ENCODE results near the gene PHKG2.
"Not testable (repeated sequence)": the region's sequence is repeated elsewhere in the genome, so short reads cannot be mapped to it uniquely, and the experiment has no call there.

PHKG2 gene, protein sequence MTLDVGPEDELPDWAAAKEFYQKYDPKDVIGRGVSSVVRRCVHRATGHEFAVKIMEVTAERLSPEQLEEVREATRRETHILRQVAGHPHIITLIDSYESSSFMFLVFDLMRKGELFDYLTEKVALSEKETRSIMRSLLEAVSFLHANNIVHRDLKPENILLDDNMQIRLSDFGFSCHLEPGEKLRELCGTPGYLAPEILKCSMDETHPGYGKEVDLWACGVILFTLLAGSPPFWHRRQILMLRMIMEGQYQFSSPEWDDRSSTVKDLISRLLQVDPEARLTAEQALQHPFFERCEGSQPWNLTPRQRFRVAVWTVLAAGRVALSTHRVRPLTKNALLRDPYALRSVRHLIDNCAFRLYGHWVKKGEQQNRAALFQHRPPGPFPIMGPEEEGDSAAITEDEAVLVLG

DNA sequence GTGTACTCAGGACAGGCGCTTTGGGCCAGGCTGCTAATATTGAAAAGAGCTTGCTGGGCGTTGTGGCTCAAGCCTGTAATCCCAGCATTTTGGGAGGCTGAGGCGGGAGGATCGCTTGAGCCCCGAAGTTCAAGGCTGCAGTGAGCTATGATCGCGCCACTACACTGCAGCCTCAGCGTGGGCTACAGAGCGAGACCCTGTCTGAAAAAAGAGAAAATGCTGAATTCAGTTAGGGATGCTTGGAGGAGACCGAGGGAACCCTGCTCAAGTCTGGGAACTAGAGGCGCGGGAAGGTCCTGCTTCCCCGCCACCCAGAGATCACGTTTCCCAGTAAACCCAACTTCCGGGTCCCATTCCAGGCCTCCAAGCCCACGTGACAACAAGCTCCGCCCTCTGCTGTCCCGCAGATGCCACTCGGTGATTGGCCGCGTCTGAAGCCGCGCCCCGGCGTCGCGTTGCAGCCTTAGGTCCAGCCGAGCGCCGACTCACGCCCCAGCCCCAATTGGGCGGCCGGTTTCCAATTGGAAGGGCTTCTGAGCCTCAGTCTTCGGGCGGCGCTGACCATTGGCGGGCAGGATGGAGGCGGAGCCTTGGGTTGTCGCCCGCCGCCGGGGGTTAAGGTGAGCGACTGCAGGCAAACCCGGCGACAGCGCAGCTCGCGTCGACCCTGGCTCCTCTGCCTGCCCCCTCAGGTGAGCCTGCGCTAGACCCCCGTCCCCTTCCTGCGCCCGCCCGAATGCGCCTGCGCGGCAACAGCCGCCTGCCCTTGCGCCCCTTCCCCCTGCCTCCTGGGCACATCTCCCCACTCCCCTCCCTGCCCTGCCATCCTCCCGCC lies at the start of gene PHKG2:
PHKG2 (plus strand) TSS at position 627 of the 835 bp plus-strand sequence. CDS start 396 bp downstream, outside the sequence.
- DNase-seq, result peak; percentile 100
- in situ Hi-C loops (cut with HindIII; ENCODE audit: low pct_ligation_motif_present, low pct_unique_long_range_greater_than_20kb, low sequenced_read_pairs), result no loop called here

DNA sequence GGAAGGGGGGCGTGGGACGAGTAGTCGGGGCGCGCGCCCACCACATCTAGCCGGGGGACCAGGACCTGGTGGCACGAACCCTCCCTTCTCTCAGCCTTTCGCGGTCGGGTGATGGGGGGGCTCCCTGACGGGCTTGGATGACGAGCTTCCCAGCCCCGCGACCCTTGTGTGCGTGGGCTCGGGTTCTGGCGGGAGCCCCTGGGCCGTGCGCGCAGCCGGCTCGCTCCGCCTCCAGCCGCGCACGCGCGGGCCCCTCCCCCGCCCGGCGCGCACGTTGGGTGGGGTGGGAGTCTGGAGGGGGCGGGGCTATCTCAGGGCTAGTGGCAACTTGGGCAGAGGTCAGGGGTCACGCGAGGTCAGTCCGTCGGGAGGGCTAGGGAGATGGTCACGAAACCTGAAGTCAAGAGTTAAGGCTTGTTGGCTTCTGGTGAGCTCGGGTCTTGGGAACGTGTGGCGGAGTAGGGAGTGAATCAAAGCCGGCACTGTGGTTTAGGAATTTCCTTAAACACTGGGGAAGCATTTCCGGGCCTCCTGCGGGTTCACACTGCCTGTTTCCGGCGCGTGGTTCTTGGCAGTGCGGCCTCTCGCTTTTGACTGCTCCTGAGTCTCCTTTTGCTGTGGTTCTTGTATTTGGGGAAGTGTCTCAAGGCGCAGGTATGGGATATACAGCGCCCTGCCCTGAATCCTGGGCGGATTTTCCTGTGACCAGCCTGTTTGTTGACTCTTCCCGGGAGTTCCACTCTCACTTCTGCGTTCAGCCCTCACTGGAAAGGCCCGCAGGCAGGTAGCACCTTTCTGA lies 49.2 kb upstream of the PHKG2 start, which contains the start of gene SRCAP:
SRCAP (plus strand) TSS at position 356 of the 799 bp plus-strand sequence. CDS start 1,654 bp downstream, outside the sequence.
- in situ Hi-C loops (cut with HindIII; ENCODE audit: low pct_ligation_motif_present, low pct_unique_long_range_greater_than_20kb, low sequenced_read_pairs), result no loop called here
- DNase-seq, result peak; percentile 85

DNA sequence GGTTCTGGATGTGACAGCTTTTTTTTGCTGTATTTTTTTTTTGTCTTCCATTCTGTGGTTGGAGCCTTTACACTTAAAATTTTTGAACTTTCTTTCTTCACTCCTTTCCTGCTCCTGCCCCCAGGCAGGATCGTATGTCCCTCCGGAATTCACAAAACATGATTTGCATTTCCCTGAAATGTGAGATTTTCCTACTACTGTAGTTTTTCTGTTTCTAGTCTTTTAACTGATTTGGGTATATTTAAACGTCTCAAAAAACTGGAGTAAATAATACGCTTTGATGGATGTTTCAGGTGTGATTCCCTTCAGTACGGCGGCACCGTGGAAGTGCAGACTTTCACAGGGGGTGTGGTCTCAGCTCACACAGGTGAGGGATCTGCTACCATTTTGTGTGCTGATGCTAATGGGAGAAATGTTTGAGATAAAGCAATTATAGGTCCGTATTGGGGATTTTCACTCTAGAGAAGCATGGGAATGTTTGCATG lies 48.6 kb upstream of the PHKG2 start:
- in situ Hi-C loops (cut with HindIII; ENCODE audit: low pct_ligation_motif_present, low pct_unique_long_range_greater_than_20kb, low sequenced_read_pairs), result no loop called here
- DNase-seq, result no peak

DNA sequence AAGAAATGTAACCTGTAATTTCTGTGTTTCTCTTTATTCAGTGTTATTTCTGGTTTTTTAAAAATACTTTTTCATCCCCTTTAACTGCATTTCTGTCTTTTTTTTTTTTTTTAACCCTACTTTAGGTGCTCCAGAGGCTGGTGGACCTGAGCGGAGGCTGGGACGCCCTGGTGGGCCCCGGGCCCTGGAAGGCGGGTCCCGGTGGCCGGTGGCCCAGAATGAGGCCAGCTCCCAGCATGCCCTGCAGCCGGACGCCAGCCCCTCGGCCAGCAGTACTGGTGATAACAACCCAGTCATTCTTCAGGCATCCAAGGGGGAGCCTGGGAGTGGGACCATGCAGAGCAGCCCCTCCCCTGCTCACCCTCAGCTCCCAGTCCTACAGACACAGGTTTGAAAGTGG lies 47.7 kb upstream of the PHKG2 start:
- in situ Hi-C loops (cut with HindIII; ENCODE audit: low pct_ligation_motif_present, low pct_unique_long_range_greater_than_20kb, low sequenced_read_pairs), result no loop called here
- no peak for DNase-seq

DNA sequence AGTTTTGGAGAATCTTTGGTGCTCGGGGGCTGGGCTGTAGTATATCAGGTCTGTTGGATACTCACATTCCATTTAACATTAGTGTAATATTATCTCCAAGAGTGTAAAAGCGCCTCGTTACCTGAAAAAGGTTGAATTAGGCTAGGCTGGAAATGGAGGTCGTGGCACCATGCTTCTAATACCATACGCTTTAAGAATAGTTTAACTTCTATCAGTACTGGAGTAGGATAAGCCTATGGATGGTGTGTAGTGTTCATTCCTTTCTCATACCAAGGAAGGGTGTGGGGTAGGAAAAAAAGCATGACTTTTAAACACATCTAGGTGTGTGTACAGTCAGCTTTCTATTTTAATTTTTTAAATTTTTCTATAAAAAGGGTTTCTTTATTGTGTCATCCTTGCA lies 47.3 kb upstream of the PHKG2 start:
- DNase-seq, result no peak
- in situ Hi-C loops (cut with HindIII; ENCODE audit: low pct_ligation_motif_present, low pct_unique_long_range_greater_than_20kb, low sequenced_read_pairs), result no loop called here

DNA sequence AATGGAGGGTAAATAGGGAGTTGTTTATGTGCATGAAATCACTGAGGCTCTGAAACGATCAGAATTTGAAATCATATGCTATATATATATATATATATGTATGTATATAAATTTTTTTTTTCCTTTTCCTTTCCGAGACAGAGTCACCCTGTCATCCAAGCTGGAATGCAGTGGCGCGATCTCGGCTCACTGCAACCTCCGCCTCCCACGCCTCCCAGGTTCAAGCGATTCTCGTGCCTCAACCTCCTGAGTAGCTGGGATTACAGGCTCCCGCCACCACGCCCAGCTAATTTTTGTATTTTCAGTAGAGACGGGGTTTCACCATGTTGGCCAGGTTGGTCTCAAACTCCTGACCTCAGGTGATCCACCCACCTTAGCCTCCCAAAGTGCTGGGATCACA lies 45.2 kb upstream of the PHKG2 start:
- in situ Hi-C loops (cut with HindIII; ENCODE audit: low pct_ligation_motif_present, low pct_unique_long_range_greater_than_20kb, low sequenced_read_pairs); DNase-seq: not testable (repeated sequence)

DNA sequence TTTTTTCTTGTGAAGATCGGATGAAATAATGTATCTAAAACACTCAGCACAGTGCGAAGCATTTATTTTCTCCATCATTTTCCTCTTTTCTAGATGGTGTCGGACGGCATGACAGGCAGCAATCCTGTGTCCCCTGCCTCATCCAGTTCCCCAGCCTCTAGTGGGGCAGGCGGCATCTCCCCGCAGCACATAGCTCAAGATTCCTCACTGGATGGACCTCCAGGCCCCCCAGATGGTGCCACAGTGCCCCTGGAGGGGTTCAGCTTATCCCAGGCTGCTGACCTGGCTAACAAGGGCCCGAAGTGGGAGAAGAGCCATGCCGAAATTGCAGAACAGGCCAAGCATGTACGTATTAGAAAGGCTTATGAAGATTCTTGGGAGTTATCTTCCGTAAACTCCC lies 44.3 kb upstream of the PHKG2 start:
- in situ Hi-C loops (cut with HindIII; ENCODE audit: low pct_ligation_motif_present, low pct_unique_long_range_greater_than_20kb, low sequenced_read_pairs), result no loop called here
- DNase-seq, result no peak

DNA sequence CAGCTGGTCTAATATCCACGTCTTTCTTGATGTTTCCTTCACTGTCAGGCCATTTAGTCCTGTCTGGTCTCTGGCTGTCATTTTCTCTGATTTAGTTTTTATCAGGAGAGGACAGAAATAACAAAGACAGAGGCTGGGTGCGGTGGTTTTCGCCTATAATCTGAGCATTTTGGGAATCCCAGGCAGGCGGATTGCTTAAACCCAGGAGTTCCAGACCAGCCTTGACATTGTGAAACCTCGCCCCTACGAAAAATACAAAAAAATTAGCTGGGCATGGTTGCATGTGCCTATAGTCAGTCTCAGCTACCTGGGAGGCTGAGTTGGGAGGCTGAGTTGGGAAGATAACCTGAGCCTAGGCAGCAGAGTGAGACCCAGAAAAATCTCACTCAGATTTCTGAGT lies 42.2 kb upstream of the PHKG2 start:
- in situ Hi-C loops (cut with HindIII; ENCODE audit: low pct_ligation_motif_present, low pct_unique_long_range_greater_than_20kb, low sequenced_read_pairs), result no loop called here
- no peak for DNase-seq

DNA sequence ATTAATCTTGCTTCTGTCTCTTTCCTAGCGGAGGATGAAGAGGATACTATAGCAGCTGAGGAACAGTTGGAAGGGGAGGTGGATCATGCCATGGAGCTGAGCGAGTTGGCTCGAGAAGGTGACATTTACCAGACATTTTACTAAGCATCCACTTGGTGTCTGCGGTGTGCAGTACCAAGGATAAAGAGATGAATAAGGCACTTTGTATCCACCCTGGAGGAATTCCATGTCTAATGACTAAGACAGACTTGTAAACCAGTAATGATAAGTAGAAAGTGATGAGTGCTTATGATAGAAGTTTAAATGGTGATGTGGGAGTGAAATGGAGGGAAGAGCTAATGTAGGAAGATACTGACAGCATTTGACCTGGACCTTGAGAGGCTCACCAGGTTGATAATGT lies 37.3 kb upstream of the PHKG2 start:
- in situ Hi-C loops (cut with HindIII; ENCODE audit: low pct_ligation_motif_present, low pct_unique_long_range_greater_than_20kb, low sequenced_read_pairs), result no loop called here
- DNase-seq, result no peak

DNA sequence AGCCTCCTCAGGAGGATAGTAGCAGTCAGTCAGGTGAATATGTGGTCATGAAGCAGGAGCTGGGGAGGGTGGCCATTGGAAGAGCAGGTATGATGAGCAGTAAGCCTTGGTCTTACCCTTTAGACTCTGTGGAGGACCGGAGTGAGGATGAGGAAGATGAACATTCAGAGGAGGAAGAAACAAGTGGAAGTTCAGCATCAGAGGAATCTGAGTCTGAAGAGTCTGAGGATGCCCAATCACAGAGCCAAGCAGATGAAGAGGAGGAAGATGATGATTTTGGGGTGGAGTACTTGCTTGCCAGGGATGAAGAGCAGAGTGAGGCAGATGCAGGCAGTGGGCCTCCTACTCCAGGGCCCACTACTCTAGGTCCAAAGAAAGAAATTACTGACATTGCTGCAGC lies 36.5 kb upstream of the PHKG2 start:
- in situ Hi-C loops (cut with HindIII; ENCODE audit: low pct_ligation_motif_present, low pct_unique_long_range_greater_than_20kb, low sequenced_read_pairs), result no loop called here
- no peak for DNase-seq

DNA sequence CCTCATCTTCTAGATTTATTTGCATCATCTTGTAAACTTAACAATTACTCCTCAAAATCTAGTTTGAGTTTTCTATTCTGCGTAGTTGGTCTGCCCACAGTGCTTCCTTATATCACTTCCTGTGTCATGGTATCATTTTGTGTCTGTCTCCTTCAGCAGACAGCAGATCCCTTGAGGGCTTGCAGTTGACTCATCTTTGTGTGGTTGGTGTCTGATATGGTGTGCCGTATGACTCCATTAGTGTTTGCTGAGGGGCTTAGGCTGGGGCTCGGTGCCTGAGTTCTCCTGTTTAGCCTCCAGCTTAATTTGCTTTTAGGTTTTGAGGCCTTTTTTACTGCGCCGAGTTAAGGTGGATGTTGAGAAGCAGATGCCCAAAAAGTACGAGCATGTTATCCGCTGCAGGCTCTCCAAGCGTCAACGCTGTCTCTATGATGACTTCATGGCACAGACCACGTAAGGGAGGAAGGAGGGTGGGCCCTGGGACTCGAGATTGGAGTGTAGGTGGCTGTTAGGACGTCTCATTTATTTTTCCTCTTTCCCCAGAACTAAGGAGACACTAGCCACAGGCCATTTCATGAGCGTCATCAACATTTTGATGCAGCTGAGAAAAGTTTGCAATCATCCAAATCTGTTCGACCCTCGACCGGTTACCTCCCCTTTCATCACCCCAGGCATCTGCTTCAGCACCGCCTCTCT lies 32.3 kb upstream of the PHKG2 start:
- no peak for DNase-seq
- in situ Hi-C loops (cut with HindIII; ENCODE audit: low pct_ligation_motif_present, low pct_unique_long_range_greater_than_20kb, low sequenced_read_pairs), result no loop called here

DNA sequence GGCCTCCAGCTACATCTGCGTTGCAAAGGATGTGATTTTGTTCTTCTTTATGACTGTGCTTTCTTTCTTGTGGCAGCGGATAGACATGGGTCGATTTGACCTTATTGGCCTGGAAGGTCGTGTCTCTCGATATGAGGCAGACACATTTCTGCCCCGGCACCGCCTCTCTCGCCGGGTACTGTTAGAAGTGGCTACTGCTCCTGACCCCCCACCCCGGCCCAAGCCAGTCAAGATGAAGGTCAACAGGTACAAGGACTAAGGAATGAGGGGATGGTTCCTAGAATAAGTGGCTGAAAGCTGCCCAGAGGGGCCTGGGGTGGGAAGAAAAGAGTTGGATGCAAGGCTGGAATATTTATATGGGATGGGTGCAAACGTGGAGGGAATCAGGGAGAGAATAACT lies 28.1 kb upstream of the PHKG2 start:
- in situ Hi-C loops (cut with HindIII; ENCODE audit: low pct_ligation_motif_present, low pct_unique_long_range_greater_than_20kb, low sequenced_read_pairs), result no loop called here
- no peak for DNase-seq

DNA sequence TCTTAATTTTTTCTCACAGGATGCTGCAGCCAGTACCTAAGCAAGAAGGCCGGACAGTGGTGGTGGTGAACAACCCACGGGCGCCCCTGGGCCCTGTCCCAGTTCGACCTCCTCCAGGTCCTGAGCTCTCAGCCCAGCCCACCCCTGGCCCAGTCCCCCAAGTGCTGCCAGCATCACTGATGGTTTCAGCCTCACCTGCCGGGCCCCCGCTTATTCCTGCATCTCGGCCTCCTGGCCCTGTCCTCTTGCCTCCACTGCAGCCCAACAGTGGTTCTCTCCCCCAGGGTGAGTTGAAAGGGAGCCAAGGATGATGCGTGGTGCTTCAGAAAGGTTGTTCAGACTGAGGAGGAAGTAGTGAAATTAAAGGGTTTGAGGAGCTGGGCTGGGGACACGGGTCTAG lies 27.5 kb upstream of the PHKG2 start:
- in situ Hi-C loops (cut with HindIII; ENCODE audit: low pct_ligation_motif_present, low pct_unique_long_range_greater_than_20kb, low sequenced_read_pairs), result no loop called here
- DNase-seq, result no peak

DNA sequence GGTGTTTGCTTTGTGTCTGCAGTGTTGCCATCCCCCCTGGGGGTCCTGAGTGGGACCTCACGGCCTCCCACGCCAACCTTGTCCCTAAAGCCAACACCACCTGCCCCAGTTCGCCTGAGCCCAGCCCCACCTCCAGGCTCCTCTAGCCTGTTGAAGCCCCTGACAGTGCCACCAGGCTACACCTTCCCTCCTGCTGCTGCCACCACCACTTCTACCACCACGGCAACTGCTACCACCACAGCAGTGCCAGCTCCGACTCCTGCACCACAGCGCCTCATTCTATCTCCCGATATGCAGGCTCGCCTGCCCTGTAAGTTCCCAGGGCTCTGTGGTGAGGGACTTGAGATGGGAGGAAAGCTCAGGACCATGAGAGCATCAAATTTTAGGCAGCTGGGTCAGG lies 27.1 kb upstream of the PHKG2 start:
- in situ Hi-C loops (cut with HindIII; ENCODE audit: low pct_ligation_motif_present, low pct_unique_long_range_greater_than_20kb, low sequenced_read_pairs), result no loop called here
- no peak for DNase-seq

DNA sequence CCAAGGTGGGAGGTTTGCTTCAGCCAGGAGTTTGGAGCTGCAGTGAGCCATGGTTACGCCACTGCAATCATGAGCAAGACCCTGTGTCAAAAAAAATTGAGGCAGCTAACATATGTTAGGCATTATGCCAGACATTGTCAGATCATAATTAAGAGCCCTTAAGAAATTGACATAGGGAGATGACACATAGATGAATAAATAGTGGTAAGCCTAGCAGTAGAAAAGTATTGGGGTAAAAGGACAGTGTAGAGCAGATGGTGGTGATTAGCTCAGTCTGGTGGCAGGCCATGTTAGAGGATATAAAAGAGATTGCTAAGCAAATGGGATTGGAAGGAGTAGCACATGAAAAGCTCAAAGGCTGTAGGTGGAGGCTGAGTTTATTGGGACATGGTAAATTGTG lies 26.6 kb upstream of the PHKG2 start:
- DNase-seq, result no peak
- in situ Hi-C loops (cut with HindIII; ENCODE audit: low pct_ligation_motif_present, low pct_unique_long_range_greater_than_20kb, low sequenced_read_pairs), result no loop called here

DNA sequence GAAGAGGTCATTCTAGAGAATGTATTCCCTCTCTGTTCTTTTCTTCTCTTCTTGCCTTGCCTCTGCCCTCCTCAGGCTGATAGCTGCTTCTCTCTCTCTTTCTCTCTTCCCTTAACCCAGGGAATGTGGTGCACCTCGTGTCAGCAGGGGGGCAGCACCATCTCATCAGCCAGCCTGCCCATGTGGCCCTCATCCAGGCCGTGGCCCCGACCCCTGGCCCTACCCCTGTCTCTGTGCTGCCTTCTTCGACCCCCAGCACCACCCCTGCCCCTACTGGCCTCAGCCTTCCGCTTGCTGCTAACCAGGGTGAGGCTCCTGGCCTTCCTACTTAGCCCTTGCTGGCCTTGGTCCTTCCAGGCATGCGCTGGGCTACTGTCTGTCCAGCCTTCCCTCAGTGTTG lies 25.8 kb upstream of the PHKG2 start:
- no peak for DNase-seq
- in situ Hi-C loops (cut with HindIII; ENCODE audit: low pct_ligation_motif_present, low pct_unique_long_range_greater_than_20kb, low sequenced_read_pairs), result no loop called here

DNA sequence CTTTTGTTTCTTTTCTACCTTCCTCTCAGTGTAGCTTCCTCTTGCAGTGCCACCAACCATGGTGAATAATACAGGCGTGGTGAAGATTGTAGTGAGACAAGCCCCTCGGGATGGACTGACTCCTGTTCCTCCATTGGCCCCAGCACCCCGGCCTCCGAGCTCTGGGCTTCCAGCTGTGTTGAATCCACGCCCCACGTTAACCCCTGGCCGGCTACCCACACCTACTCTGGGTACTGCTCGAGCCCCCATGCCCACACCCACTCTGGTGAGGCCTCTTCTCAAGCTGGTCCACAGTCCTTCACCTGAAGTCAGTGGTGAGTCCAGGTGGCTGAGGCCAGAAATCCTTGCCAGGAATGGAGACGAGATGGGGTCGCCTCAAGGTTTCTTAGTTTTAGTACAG lies 25.3 kb upstream of the PHKG2 start:
- in situ Hi-C loops (cut with HindIII; ENCODE audit: low pct_ligation_motif_present, low pct_unique_long_range_greater_than_20kb, low sequenced_read_pairs), result no loop called here
- DNase-seq, result no peak

DNA sequence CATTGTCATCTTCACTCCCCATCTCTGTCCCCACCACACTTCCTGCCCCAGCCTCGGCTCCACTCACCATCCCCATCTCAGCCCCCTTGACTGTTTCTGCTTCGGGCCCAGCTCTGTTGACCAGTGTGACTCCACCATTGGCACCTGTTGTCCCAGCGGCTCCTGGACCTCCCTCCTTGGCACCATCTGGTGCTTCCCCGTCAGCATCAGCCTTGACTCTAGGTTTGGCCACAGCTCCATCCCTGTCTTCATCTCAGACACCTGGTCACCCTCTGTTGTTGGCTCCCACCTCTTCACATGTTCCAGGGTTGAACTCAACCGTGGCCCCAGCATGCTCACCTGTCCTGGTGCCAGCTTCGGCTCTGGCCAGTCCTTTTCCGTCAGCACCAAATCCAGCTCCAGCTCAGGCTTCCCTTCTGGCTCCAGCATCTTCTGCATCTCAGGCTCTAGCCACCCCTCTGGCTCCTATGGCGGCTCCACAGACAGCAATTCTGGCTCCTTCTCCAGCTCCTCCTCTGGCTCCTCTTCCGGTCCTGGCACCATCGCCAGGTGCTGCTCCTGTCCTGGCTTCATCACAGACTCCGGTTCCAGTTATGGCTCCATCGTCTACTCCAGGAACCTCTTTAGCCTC lies 24.4 kb upstream of the PHKG2 start:
- in situ Hi-C loops (cut with HindIII; ENCODE audit: low pct_ligation_motif_present, low pct_unique_long_range_greater_than_20kb, low sequenced_read_pairs), result no loop called here
- no peak for DNase-seq
